Tibial nerve (tissue), 3 donors: Measurements from ENCODE around the gene TSEN54.

ENCODE experiments used
- POLR2A ChIP-seq, 2 donors: fragments of 450-650 bp; IDR thresholded peaks; one replicate each; pipeline ENCODE4 v1.6.1; 2017; ENCODE audit warnings: antibody characterized with exemption in 2 of 2, mild to moderate bottlenecking in 2 of 2, moderate library complexity in 2 of 2
- TF ChIP-seq, protein P1 (sequence below), 5 experiments: fragments of 200-600 bp in 3 of 5; fragments of 450-650 bp in 2 of 5; sonication (generic) in 3 of 5; IDR thresholded peaks; one replicate each; pipeline ENCODE4 v1.5.1; 2016 to 2019; ENCODE audit warnings: antibody characterized with exemption in 5 of 5, mild to moderate bottlenecking in 3 of 5, moderate library complexity in 2 of 5

DNA sequence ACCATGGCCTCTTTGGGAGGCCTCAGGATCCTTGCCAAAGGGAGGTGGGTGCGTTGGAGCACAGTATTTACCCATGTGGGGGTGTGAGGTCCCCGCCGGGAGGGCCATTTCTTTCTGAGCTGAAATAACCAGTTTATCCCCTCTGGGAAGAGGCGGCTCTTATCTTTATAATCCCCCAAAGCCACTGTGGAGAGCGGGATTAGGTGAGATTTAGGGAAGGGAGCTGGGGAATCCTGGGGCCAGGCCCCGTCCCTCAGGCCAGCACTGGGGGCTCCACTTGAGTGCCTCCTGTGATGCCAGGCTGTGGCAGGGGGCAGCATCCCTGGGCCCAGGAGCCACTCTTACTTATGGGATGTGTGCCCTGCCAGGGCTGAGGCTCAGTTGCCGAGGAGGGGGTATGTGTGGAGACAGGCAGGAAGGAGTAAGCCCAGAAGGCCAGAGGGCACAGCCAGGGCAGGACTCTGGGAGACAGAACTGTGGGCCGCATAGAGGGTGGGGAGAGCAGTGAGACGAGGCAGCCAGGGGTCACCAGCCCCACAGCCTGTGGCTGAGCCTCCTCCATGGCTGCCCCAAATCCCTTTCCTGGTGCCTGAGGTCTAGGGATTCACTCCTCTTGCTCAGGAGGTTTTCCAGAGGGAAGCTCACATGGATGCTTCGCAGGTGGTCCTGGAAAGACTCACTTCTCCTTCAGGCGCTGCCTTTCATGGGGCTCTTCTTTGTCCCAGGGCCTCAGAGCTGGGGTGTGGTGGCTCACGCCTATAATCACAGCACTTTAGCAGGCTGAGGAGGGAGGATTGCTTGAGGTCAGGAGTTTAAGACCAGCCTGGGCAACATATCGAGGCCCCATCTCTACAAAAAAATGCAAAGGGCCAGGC is 34.9 kb upstream of the TSEN54 start:
- TF ChIP-seq, protein P1, sequence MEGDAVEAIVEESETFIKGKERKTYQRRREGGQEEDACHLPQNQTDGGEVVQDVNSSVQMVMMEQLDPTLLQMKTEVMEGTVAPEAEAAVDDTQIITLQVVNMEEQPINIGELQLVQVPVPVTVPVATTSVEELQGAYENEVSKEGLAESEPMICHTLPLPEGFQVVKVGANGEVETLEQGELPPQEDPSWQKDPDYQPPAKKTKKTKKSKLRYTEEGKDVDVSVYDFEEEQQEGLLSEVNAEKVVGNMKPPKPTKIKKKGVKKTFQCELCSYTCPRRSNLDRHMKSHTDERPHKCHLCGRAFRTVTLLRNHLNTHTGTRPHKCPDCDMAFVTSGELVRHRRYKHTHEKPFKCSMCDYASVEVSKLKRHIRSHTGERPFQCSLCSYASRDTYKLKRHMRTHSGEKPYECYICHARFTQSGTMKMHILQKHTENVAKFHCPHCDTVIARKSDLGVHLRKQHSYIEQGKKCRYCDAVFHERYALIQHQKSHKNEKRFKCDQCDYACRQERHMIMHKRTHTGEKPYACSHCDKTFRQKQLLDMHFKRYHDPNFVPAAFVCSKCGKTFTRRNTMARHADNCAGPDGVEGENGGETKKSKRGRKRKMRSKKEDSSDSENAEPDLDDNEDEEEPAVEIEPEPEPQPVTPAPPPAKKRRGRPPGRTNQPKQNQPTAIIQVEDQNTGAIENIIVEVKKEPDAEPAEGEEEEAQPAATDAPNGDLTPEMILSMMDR (IDR thresholded peaks at IDR 0.05) = no peak
- no peak for TF ChIP-seq POLR2A (IDR thresholded peaks at IDR 0.05)
